Measurements from ENCODE around the gene PAM16.
A peak's percentile ranks its signal among the peaks of the same experiment; 100 is the strongest.

Gene PAM16

GRCh38 chr16:4383591-4384444 lies 32.7 kb upstream of the PAM16 start:
- DNase-seq: no peak

- no peak for DNase-seq
Observed at GRCh38 chr16:4382795-4383357, 31.8 kb upstream of the PAM16 start.

- DNase-seq: no peak
Observed at GRCh38 chr16:4381935-4382794, 31.0 kb upstream of the PAM16 start.

GRCh38 chr16:4381072-4381934 lies 30.2 kb upstream of the PAM16 start:
- no peak for DNase-seq

- no peak for DNase-seq
Observed at GRCh38 chr16:4380119-4381063, 29.3 kb upstream of the PAM16 start.

- no peak for DNase-seq
Observed at GRCh38 chr16:4378999-4379690, 28.0 kb upstream of the PAM16 start.

- no peak for DNase-seq
Observed at GRCh38 chr16:4378161-4378666, 27.1 kb upstream of the PAM16 start.

- DNase-seq: no peak
Observed at GRCh38 chr16:4377573-4378154, 26.5 kb upstream of the PAM16 start.

GRCh38 chr16:4376893-4377572 lies 25.9 kb upstream of the PAM16 start:
- no peak for DNase-seq

GRCh38 chr16:4376126-4376892 lies 25.2 kb upstream of the PAM16 start:
- no peak for DNase-seq

GRCh38 chr16:4375717-4376116 lies 24.6 kb upstream of the PAM16 start:
- DNase-seq: no peak

GRCh38 chr16:4373909-4374742 lies 23.0 kb upstream of the PAM16 start:
- no peak for DNase-seq

GRCh38 chr16:4373356-4373908 lies 22.3 kb upstream of the PAM16 start:
- DNase-seq: no peak

- no peak for DNase-seq
Observed at GRCh38 chr16:4372578-4373355, 21.6 kb upstream of the PAM16 start.

- DNase-seq: peak; percentile 36 to 55 (median 44)
Observed at GRCh38 chr16:4372001-4372577, 21.0 kb upstream of the PAM16 start.

- DNase-seq: peak; percentile 57 to 84 (median 61)
Observed at GRCh38 chr16:4371357-4372000, 20.4 kb upstream of the PAM16 start, which contains the start of gene VASN. TSS of gene VASN (plus strand) at chr16:4371848. CDS start at chr16:4380878, 9,030 bp downstream.
